SU-DHL-6 (cell line): Measurements from ENCODE around the gene HECTD1.

Source experiments
- CTCF ChIP-seq: fragments of 200-600 bp; sonication (generic); IDR thresholded peaks from one replicate; pipeline ENCODE4 v1.5.1; 2017; ENCODE audit warnings: antibody characterized with exemption, mild to moderate bottlenecking, low read length, moderate library complexity; ENCODE audit not compliant: insufficient read depth, poor library complexity, severe bottlenecking
- EZH2phosphoT487 ChIP-seq: fragments of 200-600 bp; sonication (generic), shearing (Covaris generic); conservative IDR thresholded peaks from 2 replicates; pipeline ENCODE4 v1.6.1; 2018; ENCODE audit warnings: mild to moderate bottlenecking, antibody characterized with exemption, low read length, moderate library complexity, mixed read lengths

DNA sequence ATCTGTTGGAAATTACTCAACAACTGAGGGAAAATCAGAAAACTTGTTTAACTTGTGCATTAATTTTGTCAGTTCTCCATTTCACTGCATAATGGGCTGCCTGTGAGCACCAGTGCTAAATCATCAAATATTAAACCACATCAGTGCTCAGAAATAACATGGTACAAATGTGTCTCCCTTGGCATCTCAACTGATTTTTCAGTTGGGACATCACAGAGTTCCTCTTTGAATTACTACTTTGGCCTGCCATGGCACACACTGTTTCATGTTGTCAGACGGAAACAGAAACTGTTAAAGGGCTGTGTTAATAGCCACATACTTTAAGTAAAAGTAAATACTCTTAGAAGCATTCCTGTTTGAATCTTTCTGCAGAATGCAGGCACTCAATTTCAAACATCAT lies 139.4 kb downstream of the HECTD1 start:
- TF ChIP-seq CTCF, result no peak
- no peak for TF ChIP-seq EZH2phosphoT487
